Esophagus squamous epithelium (tissue), 4 donors: Measurements from ENCODE around the gene KRT8.
A peak's percentile ranks its signal among the peaks of the same experiment; 100 is the strongest.

Experiments
- POLR2A ChIP-seq, 4 donors: fragments of 450-650 bp; IDR thresholded peaks; one replicate each; pipeline ENCODE4 v1.6.1; 2017; ENCODE audit warnings: antibody characterized with exemption in 4 of 4, mild to moderate bottlenecking in 4 of 4, moderate library complexity in 3 of 4
- TF ChIP-seq, protein P1 (sequence below), 6 experiments: fragments of 450-650 bp in 4 of 6; fragments of 200-600 bp in 2 of 6; sonication (generic) in 2 of 6; IDR thresholded peaks; one replicate each; pipeline ENCODE4 v1.5.1; 2016 to 2019; ENCODE audit warnings: antibody characterized with exemption in 6 of 6, mild to moderate bottlenecking in 4 of 6, moderate library complexity in 4 of 6

DNA sequence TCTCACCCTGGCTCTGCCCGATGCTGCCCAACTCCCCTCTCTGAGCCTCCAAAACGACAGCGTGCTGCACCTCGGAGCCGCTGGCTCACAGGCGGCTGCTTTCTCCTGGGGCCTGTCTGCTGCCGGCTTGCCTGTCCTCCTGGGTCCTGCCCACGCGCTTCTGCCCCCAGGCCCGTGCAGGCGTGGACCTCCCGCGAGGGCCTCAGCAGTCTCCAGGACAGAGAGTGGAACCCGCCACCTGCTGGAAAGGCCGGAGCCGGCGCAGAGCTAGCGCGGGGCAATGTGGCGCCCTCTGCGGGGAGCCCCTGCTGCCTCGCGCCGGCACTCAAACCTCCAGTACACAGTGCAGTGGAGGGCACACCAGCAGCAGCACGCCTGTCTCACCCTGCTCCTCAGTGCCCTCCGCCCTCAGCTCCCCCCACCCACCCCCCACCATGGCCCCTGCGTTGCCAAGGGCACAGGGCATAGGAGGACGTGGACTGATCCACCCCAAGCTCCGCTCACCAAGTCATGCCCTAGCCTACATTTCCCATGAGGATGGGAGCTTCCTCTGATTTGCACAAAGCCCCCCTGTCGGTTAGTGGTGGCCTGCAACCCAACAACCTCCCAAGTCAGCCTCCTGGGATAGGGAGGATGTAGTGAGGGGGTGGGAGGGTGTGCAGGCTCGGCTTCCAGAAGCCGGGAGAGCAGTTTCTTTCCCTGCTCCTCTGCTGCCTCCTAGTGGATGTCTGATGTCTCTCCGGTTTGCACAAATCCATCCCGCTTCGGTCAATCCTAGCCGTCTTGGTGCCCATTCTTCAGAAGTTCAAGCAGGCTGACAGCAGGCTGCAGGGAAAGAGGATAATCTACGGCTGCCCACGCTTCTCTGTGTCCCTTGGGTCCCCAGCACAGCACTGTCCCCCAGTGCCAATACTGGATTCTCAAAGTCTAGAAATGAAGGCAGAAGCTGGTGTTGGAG is 25.2 kb downstream of the KRT8 start:
- TF ChIP-seq POLR2A (IDR thresholded peaks at IDR 0.05), result no peak
- TF ChIP-seq, protein P1, sequence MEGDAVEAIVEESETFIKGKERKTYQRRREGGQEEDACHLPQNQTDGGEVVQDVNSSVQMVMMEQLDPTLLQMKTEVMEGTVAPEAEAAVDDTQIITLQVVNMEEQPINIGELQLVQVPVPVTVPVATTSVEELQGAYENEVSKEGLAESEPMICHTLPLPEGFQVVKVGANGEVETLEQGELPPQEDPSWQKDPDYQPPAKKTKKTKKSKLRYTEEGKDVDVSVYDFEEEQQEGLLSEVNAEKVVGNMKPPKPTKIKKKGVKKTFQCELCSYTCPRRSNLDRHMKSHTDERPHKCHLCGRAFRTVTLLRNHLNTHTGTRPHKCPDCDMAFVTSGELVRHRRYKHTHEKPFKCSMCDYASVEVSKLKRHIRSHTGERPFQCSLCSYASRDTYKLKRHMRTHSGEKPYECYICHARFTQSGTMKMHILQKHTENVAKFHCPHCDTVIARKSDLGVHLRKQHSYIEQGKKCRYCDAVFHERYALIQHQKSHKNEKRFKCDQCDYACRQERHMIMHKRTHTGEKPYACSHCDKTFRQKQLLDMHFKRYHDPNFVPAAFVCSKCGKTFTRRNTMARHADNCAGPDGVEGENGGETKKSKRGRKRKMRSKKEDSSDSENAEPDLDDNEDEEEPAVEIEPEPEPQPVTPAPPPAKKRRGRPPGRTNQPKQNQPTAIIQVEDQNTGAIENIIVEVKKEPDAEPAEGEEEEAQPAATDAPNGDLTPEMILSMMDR (IDR thresholded peaks at IDR 0.05), result peak; percentile 58 to 93 (median 86)
